ENCODE measurements around the gene SGSH. TPM values are rescaled to one million over a fixed set of nuclear protein-coding genes. Genes with fewer than 3 reads are reported as not detected.

SGSH gene
- polyA plus RNA-seq, 1 experiment: 44.4 TPM

- Histone ChIP-seq H3K4me3 (ENCODE audit: low read depth, low read length) (no peak overlapping the region), H3K27me3 (ENCODE audit: control insufficient read depth, insufficient read depth, low read length) (no peaks in the 10 kb centered on the region), H3K36me3 (ENCODE audit: control insufficient read depth, insufficient read depth, low read length) (peaks cover 13% of the 10 kb centered on the region)
- no peak for DNase-seq (ENCODE audit: low read depth)
- ChIA-PET POLR2A (interaction anchor here (0.6 kb wide), 1 partner anchor 92 kb away, joined by 6 read pairs; no protein-coding TSS in a partner anchor), CTCF (interaction anchor here (1.3 kb wide), 1 partner anchor 69 kb away, joined by 3 read pairs; no protein-coding TSS in a partner anchor)
- no peak for TF ChIP-seq CTCF (IDR thresholded peaks at IDR 0.05; ENCODE audit: insufficient read depth, low read depth, low read length)
These were observed 44.3 kb upstream of the SGSH start for GRCh38 chr17:80264205-80265075.

GRCh38 chr17:80263253-80264204 lies 43.4 kb upstream of the SGSH start:
- no peak for TF ChIP-seq CTCF (IDR thresholded peaks at IDR 0.05; ENCODE audit: insufficient read depth, low read depth, low read length)
- ChIA-PET CTCF (interaction anchor here (1.3 to 1.6 kb wide), 2 partner anchors 68 to 117 kb away, joined by 3 read pairs; no protein-coding TSS in a partner anchor), POLR2A (no interaction called here)
- Histone ChIP-seq H3K36me3 (ENCODE audit: control insufficient read depth, insufficient read depth, low read length) (peaks cover 8% of the 10 kb centered on the region), H3K27me3 (ENCODE audit: control insufficient read depth, insufficient read depth, low read length) (no peaks in the 10 kb centered on the region), H3K4me3 (ENCODE audit: low read depth, low read length) (peak overlapping the region; percentile 19; the same call in 1 of the 2 replicates)
- DNase-seq (ENCODE audit: low read depth): no peak

GRCh38 chr17:80262775-80263244 lies 42.7 kb upstream of the SGSH start:
- CTCF ChIA-PET: interaction anchor here (1.3 to 1.6 kb wide), 2 partner anchors 68 to 116 kb away, joined by 3 read pairs; no protein-coding TSS in a partner anchor
- no peak for TF ChIP-seq CTCF (IDR thresholded peaks at IDR 0.05; ENCODE audit: insufficient read depth, low read depth, low read length)
- Histone ChIP-seq H3K27me3 (ENCODE audit: control insufficient read depth, insufficient read depth, low read length) (no peaks in the 10 kb centered on the region), H3K36me3 (ENCODE audit: control insufficient read depth, insufficient read depth, low read length) (peaks cover 8% of the 10 kb centered on the region), H3K4me3 (ENCODE audit: low read depth, low read length) (no peak overlapping the region)
- DNase-seq (ENCODE audit: low read depth): no peak
- POLR2A ChIA-PET: no interaction called here

- Histone ChIP-seq H3K4me3 (ENCODE audit: low read depth, low read length) (peak overlapping the region; percentile 73), H3K36me3 (ENCODE audit: control insufficient read depth, insufficient read depth, low read length) (peaks cover 8% of the 10 kb centered on the region), H3K27me3 (ENCODE audit: control insufficient read depth, insufficient read depth, low read length) (no peaks in the 10 kb centered on the region)
- ChIA-PET POLR2A (no interaction called here), CTCF (interaction anchor here (1.6 kb wide), 1 partner anchor 116 kb away, joined by 3 read pairs; no protein-coding TSS in a partner anchor)
- TF ChIP-seq CTCF (IDR thresholded peaks at IDR 0.05; ENCODE audit: insufficient read depth, low read depth, low read length): no peak
- no peak for DNase-seq (ENCODE audit: low read depth)
These were observed 42.2 kb upstream of the SGSH start for GRCh38 chr17:80262291-80262690.

All from BJ (cell line).